EH (cell line): ENCODE measurements around the gene INSIG2.
A peak's percentile ranks its signal among the peaks of the same experiment; 100 is the strongest.

Source experiments
- DNase-seq: peaks from one replicate; pipeline ENCODE4 v3.0.0-alpha.2; 2015; ENCODE audit warnings: low read depth

The INSIG2 gene

GRCh38 chr2:118130385-118130784 lies 42.1 kb downstream of the INSIG2 start:
- no peak for DNase-seq

GRCh38 chr2:118131771-118132170 lies 43.5 kb downstream of the INSIG2 start:
- no peak for DNase-seq

GRCh38 chr2:118133916-118134315 lies 45.6 kb downstream of the INSIG2 start:
- DNase-seq: no peak

- DNase-seq: no peak
Measured at GRCh38 chr2:118134650-118135049, 46.4 kb downstream of the INSIG2 start.

GRCh38 chr2:118145207-118145606 lies 56.9 kb downstream of the INSIG2 start:
- no peak for DNase-seq

- DNase-seq: no peak
Measured at GRCh38 chr2:118145806-118146205, 57.5 kb downstream of the INSIG2 start.

- no peak for DNase-seq
Measured at GRCh38 chr2:118146315-118147283, 58.3 kb downstream of the INSIG2 start.

GRCh38 chr2:118148133-118148532 lies 59.9 kb downstream of the INSIG2 start:
- DNase-seq: no peak

- DNase-seq: peak; percentile 6
Measured at GRCh38 chr2:118148809-118149208, 60.5 kb downstream of the INSIG2 start.

- no peak for DNase-seq
Measured at GRCh38 chr2:118150294-118150693, 62.0 kb downstream of the INSIG2 start.

GRCh38 chr2:118151831-118152230 lies 63.6 kb downstream of the INSIG2 start:
- no peak for DNase-seq

GRCh38 chr2:118153433-118153832 lies 65.2 kb downstream of the INSIG2 start:
- DNase-seq: no peak

GRCh38 chr2:118154176-118154575 lies 65.9 kb downstream of the INSIG2 start:
- no peak for DNase-seq
